ENCODE data around the gene NPHS1. TPM values are rescaled to one million over a fixed set of nuclear protein-coding genes. Genes with fewer than 3 reads are reported as not detected.
A peak's percentile ranks its signal among the peaks of the same experiment; 100 is the strongest.

Gene NPHS1
- total RNA-seq, 4 donors from 2014 or later: 0.48 to 1.5 TPM; not detected in 2

DNA sequence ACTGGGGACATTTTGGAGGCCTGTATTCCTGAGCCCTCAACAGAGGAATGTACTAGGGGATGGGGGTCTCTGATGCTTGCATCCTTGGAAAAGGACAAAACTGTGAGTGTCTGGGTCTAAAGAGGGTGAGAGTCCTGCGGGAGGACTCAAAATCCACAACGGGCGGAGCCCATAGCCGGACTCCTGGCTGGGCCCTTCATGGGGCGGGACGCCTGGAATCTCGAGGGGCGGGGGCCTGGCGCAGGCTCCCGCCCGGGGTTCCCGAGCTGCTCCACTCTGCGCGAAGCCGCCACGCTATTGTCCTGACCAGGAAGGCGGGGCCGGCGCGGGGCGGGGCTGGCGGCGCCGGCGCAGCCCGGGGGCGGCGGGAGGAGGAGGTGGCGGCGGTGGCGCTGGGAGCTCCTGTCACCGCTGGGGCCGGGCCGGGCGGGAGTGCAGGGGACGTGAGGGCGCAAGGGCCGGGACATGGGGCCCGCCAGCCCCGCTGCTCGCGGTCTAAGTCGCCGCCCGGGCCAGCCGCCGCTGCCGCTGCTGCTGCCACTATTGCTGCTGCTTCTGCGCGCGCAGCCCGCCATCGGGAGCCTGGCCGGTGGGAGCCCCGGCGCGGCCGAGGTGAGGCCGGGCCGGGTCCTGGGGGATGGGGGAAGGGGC, 16.0 kb upstream of the NPHS1 start, which contains the start of gene APLP1:
Gene APLP1 (plus strand): TSS at position 403 of the 651 bp plus-strand sequence. CDS start 63 bp downstream, at position 466.
- DNase-seq (ENCODE audit: low spot score): no peak
- ATAC-seq (ENCODE audit: low FRiP score): peak; percentile 62
- TF ChIP-seq, protein P1, sequence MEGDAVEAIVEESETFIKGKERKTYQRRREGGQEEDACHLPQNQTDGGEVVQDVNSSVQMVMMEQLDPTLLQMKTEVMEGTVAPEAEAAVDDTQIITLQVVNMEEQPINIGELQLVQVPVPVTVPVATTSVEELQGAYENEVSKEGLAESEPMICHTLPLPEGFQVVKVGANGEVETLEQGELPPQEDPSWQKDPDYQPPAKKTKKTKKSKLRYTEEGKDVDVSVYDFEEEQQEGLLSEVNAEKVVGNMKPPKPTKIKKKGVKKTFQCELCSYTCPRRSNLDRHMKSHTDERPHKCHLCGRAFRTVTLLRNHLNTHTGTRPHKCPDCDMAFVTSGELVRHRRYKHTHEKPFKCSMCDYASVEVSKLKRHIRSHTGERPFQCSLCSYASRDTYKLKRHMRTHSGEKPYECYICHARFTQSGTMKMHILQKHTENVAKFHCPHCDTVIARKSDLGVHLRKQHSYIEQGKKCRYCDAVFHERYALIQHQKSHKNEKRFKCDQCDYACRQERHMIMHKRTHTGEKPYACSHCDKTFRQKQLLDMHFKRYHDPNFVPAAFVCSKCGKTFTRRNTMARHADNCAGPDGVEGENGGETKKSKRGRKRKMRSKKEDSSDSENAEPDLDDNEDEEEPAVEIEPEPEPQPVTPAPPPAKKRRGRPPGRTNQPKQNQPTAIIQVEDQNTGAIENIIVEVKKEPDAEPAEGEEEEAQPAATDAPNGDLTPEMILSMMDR (IDR thresholded peaks at IDR 0.05): no peak

DNA sequence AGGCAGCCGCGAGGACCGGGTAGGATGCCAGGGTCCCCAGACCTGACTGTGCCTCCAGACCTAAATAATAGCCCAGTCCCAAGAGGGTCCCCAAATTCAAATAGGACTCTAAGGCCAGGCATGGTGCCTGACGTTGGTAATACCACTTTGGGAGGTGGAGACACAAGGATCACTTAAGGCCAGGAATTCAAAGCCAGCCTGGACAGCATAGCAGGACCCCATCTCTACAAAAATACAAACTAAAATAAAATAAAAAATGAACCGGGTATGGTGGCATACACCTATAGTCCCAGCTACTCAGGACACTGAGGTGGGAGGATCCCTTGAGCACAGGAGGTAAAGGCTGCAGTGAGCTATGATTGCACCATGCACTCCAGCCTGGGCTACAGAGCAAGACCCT, 10.7 kb upstream of the NPHS1 start:
- DNase-seq (ENCODE audit: low spot score) (no peak), ATAC-seq (ENCODE audit: low FRiP score) (no peak)
- TF ChIP-seq, protein P1 (IDR thresholded peaks at IDR 0.05): no peak

- TF ChIP-seq, protein P1 (IDR thresholded peaks at IDR 0.05): no peak
- ATAC-seq (ENCODE audit: low FRiP score): no peak
- no peak for DNase-seq (ENCODE audit: low spot score)
These were observed 10.2 kb upstream of the NPHS1 start for GRCh38 chr19:35862528-35862927.

GRCh38 chr19:35861640-35862160, 9.4 kb upstream of the NPHS1 start:
- ATAC-seq (ENCODE audit: low FRiP score): no peak
- DNase-seq (ENCODE audit: low spot score): no peak
- TF ChIP-seq, protein P1 (IDR thresholded peaks at IDR 0.05): no peak

DNA sequence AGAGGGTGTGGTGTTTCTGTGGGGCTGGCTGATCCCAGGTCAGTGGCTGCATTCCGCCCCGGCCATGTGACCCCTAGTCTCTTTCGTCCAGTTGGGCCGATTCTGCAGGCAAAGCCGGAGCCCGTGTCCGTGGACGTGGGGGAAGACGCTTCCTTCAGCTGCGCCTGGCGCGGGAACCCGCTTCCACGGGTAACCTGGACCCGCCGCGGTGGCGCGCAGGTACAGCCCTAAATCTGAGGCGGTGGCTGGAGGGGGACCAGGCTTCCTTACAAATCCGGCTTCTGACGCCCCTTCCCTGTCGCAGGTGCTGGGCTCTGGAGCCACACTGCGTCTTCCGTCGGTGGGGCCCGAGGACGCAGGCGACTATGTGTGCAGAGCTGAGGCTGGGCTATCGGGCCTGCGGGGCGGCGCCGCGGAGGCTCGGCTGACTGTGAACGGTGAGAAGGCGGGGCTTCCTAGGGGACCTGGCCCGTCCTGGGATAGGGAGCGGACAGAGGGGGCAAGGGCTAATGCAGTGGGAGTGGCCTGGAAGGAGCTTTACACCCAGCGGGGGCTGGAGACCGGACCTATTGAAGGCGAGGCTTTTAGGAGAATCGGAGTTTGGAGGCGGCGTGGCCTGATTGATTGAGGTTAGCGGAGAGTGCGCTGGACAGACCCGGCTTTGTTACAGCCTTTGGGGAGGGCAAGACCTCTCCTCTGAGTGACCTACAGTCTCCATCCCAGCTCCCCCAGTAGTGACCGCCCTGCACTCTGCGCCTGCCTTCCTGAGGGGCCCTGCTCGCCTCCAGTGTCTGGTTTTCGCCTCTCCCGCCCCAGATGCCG, 8.7 kb upstream of the NPHS1 start:
- TF ChIP-seq, protein P1 (IDR thresholded peaks at IDR 0.05): no peak
- ATAC-seq (ENCODE audit: low FRiP score) (no peak), DNase-seq (ENCODE audit: low spot score) (no peak)

DNA sequence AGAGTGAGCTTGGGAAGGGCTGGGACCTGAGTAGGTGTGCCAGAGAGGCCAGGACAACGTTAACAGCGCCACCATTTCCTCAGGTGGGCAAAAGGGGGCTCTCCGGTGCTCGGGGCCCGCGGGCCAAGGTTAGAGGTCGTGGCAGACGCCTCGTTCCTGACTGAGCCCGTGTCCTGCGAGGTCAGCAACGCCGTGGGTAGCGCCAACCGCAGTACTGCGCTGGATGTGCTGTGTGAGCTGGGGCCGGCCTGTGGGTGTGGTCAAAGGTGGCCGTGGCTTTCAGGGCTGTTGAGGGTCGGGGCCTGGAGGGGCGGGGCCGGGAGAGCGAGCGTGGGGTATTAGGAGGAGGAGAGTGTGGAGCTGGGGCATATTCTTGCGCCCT, 8.1 kb upstream of the NPHS1 start:
- TF ChIP-seq, protein P1 (IDR thresholded peaks at IDR 0.05): no peak
- DNase-seq (ENCODE audit: low spot score) (no peak), ATAC-seq (ENCODE audit: low FRiP score) (no peak)
